SJCRH30 (cell line): Measurements from ENCODE around the gene RNASE13. TPM values are rescaled to one million over a fixed set of nuclear protein-coding genes. Genes with fewer than 3 reads are reported as not detected.
A peak's percentile ranks its signal among the peaks of the same experiment; 100 is the strongest.

Experiments
- DNase-seq, 2 experiments: peaks; one replicate each; pipeline ENCODE4 v3.0.0-alpha.2; 2015 to 2020
- H3K27ac ChIP-seq: fragments of 250-450 bp; sonication (Bioruptor Pico); 2 replicates; pipeline ENCODE4 v1.5.1; 2020; ENCODE audit warnings: mild to moderate bottlenecking, moderate library complexity
- H3K27me3 ChIP-seq: fragments of 250-450 bp; sonication (Bioruptor Pico); 2 replicates; pipeline ENCODE4 v1.5.1; 2020; ENCODE audit warnings: mild to moderate bottlenecking, moderate library complexity
- H3K36me3 ChIP-seq: fragments of 250-450 bp; sonication (Bioruptor Pico); 2 replicates; pipeline ENCODE4 v1.5.1; 2020; ENCODE audit warnings: mild to moderate bottlenecking, moderate library complexity
- H3K4me1 ChIP-seq: fragments of 250-450 bp; sonication (Bioruptor Pico); 2 replicates; pipeline ENCODE4 v1.5.1; 2020; ENCODE audit warnings: mild to moderate bottlenecking, moderate library complexity
- H3K4me3 ChIP-seq: fragments of 250-450 bp; sonication (Bioruptor Pico); 2 replicates; pipeline ENCODE4 v1.5.1; 2020; ENCODE audit warnings: mild to moderate bottlenecking, moderate library complexity
- H3K9me3 ChIP-seq: fragments of 250-450 bp; sonication (Bioruptor Pico); replicated peaks from 2 replicates; pipeline ENCODE4 v1.5.1; 2020; ENCODE audit warnings: mild to moderate bottlenecking, moderate library complexity
- total RNA-seq: library from RNA; depleted of rRNA; stranded (reverse); fragments of >200 nt; shearing (Covaris generic); gene quantifications from 2 replicates; pipeline ENCODE4 v1.2.3, GENCODE V29; 2014

RNASE13 gene
- total RNA-seq, 1 experiment from 2014 or later = not detected

DNA sequence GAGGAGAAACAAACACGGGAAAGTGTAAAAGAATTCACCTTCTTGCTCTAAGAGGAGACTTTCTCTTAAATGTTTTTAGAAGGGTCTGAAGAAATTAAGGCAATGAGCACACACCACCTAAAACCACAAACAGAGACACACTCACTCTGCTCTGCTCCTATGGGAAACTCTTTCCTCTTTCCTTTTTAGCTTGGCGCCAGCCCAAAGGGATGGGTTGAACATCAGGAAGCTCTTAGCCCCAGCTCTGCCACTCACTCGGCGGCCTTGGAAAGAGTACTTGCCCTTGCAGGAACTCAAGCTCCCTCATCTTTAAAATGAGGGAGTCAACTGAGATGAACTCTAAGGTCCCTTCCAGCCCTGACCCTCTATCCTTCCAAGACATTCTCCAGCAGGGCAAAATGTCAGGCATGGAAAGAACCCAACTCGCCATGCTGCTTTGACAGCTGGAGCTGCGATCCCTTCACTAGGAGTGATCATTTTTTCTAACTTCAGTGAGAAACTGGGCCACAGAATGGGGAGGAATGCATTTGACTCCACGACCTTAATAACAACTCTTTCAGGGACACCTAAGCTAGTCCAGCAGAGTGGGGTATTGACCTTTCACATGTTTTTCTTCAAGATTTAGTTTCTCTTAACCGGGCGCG lies 22.0 kb upstream of the RNASE13 start:
- Histone ChIP-seq H3K4me3 (no peak overlapping the region), H3K27ac (no peak overlapping the region), H3K4me1 (no peaks in the 10 kb centered on the region), H3K27me3 (peaks cover 8% of the 10 kb centered on the region; the same call in 1 of the 2 replicates), H3K36me3 (no peaks in the 10 kb centered on the region), H3K9me3 (no peaks in the 10 kb centered on the region)
- DNase-seq = no peak

DNA sequence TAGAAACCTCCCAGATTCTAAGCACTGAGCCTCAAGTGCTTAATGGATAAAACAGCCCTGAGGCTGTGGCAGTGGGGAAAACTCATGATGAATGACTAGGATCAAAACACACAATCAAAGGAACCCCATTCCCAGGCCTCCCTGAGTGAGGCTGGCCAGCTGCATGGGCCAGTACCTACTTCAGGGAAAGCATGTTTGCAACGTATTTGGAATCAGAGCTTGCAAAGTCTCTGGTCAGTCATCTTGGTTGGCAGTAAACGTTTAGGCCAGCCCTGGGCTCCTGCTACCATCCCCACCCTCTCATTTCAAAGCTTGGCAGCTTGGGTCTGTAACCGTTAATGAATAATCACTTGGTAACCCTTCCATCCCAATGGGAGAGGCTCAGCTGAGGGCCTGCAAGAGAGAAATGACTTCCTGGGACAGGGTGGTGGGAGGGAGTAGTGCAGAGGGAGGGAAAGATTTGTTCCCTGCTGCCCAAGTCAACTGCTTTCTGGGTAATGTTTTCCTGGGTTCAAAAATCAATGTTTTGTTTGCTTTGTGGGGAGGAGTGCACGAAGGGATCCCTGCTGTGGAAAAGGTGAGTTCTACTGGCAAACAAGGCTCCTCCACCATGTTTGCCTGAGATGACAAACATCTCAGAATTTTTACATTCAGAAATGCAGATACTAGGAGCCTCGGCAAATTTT lies 21.0 kb upstream of the RNASE13 start:
- Histone ChIP-seq H3K36me3 (no peaks in the 10 kb centered on the region), H3K27me3 (peaks cover 5% of the 10 kb centered on the region; the same call in 1 of the 2 replicates), H3K27ac (no peak overlapping the region), H3K4me1 (no peaks in the 10 kb centered on the region), H3K9me3 (no peaks in the 10 kb centered on the region), H3K4me3 (no peak overlapping the region)
- DNase-seq = no peak

DNA sequence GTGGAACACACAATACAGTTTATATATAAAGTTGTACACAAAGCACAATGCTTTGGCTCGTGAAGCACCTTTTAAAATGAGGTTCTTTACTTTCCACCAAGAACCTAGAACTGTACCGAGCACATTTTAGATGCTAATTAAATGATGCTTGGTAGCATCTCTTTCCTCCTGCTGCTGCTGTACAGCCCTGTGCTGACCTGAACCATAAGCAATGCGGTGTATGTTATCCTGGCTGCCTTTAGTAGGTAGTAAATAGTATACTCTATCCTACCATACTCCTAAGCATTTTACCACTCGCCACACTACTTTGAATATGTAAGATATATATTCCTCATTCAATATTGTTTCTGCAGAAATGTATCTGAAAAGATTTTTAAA lies 20.1 kb upstream of the RNASE13 start:
- Histone ChIP-seq H3K27me3 (peaks cover 4% of the 10 kb centered on the region; the same call in 1 of the 2 replicates), H3K4me3 (no peak overlapping the region), H3K27ac (no peak overlapping the region), H3K9me3 (no peaks in the 10 kb centered on the region), H3K36me3 (no peaks in the 10 kb centered on the region), H3K4me1 (no peaks in the 10 kb centered on the region)
- no peak for DNase-seq

DNA sequence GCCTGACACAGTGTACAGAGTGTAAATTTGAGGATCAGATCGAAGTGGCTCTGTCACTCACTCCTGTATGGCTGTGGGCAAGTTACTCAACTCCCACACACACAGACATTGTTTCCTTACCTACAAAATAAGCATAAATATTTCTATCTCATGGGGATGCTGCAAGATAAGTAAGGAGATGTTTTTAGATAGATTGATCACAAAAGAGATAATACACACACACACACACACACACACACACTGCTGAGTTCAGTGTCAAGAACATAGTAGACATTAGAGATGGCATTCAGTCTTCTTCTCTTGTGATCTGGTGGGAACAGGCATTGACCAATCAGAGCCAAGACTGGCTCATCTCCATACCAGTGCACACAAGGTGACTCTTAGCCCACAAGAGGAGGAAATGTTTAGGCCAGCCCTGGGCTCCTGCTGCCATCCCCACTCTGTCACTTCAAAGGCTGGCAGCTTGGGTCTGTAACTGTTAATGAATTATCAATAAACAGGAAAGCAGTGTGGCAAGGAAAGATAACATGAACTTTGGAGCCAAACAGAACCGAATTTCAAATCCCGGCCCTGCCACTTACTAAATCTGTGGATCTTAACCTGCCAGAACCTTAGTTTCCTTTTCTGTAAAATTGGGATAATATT lies 19.6 kb upstream of the RNASE13 start:
- Histone ChIP-seq H3K27ac (no peak overlapping the region), H3K9me3 (no peaks in the 10 kb centered on the region), H3K27me3 (peaks cover 4% of the 10 kb centered on the region; the same call in 1 of the 2 replicates), H3K4me1 (no peaks in the 10 kb centered on the region), H3K4me3 (no peak overlapping the region), H3K36me3 (no peaks in the 10 kb centered on the region)
- DNase-seq = no peak

DNA sequence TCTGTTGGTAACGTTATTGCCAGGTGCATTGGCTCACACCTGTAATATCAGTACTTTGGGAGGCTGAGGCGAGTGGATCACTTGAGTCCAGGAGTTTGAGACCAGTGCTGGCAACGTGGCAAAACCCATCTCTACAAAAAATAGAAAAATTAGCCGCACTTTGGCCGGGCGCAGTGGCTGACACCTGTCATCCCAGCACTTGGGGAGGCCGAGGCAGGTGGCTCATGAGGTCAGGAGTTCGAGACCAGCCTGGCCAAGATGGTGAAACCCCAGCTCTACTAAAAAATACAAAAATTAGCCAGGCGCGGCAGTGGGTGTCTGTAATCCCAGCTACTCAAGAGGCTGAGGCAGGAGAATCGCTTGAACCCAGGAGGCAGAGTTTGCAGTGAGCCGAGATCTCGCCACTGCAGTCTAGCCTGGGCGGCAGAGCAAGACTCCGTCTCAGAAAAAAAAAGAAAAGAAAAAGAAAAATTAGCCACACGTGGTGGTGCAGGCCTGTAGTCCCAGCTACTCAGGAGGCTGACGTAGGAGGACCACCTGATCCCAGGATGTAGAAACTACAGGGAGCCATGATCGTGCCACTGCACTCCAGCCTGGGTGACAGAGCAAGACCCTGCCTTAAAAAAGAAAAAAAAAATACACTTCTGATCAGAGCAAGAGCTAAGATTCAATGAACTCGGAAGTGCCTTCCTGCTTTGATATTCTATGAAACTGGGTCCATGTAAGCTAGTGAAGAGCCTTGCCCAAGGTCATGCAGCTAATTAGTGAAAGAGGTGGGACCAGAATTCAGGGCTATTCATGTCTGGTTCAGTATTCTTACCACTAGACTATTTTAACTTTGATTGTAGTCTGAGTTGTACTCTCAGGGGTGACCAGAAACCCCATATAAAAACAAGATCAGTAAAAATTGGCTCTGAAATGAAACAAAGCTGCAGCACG lies 18.8 kb upstream of the RNASE13 start:
- no peak overlapping the region for H3K27ac ChIP-seq
- H3K36me3 ChIP-seq = no peaks in the 10 kb centered on the region
- no peaks in the 10 kb centered on the region for H3K4me1 ChIP-seq
- peaks cover 4% of the 10 kb centered on the region; the same call in 1 of the 2 replicates for H3K27me3 ChIP-seq
- H3K9me3 ChIP-seq = no peaks in the 10 kb centered on the region
- DNase-seq = no peak
- H3K4me3 ChIP-seq = no peak overlapping the region

DNA sequence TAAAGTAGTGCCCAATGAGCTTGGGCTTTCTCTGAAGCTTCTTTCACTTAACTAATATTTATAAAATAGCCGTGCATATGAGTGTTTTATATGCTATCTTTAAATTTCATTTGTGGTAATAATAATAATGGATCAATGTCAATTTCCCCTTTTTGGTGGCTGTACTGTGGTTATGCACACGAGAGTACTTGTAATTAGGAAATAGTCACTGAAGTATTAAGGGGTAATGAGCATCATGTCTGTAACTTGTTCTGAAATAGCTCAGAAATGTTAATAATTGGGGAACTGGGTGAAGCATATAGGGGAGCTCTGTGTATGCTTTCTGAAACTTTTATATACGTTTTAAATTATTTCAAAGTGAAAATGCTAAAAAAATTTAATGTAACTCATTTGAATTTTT lies 16.0 kb upstream of the RNASE13 start:
- DNase-seq = no peak
- H3K36me3 ChIP-seq = no peaks in the 10 kb centered on the region
- no peak overlapping the region for H3K27ac ChIP-seq
- H3K4me3 ChIP-seq = no peak overlapping the region
- H3K9me3 ChIP-seq = no peaks in the 10 kb centered on the region
- H3K27me3 ChIP-seq = peaks cover 4% of the 10 kb centered on the region; the same call in 1 of the 2 replicates
- H3K4me1 ChIP-seq = no peaks in the 10 kb centered on the region

DNA sequence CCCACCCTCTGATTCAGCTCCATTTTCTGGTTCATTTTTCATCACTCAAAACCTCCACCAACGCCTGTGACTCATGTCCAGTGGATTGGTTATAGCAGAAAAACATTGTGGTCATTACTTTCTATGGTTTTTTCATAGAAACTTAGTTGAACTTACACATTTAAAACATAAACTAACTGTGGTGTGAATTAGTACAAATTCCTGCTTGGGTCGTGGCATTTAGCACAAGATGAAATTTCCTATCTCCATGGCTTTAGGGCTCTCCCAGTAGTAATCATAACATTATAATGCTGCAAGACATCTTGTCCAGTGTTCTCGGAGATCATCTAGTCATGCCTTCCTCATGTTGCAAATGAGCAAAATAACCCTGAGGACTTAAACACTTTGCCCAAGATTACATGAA lies 14.7 kb upstream of the RNASE13 start:
- no peak overlapping the region for H3K27ac ChIP-seq
- no peaks in the 10 kb centered on the region for H3K9me3 ChIP-seq
- H3K36me3 ChIP-seq = no peaks in the 10 kb centered on the region
- H3K4me1 ChIP-seq = peaks cover 2% of the 10 kb centered on the region; the same call in 1 of the 2 replicates
- no peak for DNase-seq
- no peaks in the 10 kb centered on the region for H3K27me3 ChIP-seq
- no peak overlapping the region for H3K4me3 ChIP-seq

DNA sequence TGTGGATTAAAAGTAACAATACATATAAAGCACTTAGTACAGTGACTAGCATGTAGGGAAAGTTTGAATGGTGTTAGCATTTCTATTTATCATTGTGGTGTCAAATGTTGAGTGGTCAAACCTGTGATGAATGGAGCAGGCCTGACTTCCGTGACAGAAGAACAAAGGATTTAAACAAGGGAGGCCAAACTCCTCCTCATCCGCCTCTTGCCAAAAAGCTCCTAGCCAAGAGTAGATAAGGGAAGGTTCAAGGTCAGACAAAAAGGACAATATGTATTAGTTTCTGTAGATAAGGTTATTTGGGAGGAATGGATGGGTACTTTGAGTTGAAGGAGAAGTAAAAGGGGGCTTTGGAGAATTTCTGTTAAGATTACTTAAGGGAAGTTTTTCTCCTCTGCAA lies 14.0 kb upstream of the RNASE13 start:
- no peak overlapping the region for H3K4me3 ChIP-seq
- peaks cover 8% of the 10 kb centered on the region for H3K4me1 ChIP-seq
- H3K36me3 ChIP-seq = no peaks in the 10 kb centered on the region
- no peak for DNase-seq
- H3K27me3 ChIP-seq = no peaks in the 10 kb centered on the region
- no peak overlapping the region for H3K27ac ChIP-seq
- no peaks in the 10 kb centered on the region for H3K9me3 ChIP-seq

DNA sequence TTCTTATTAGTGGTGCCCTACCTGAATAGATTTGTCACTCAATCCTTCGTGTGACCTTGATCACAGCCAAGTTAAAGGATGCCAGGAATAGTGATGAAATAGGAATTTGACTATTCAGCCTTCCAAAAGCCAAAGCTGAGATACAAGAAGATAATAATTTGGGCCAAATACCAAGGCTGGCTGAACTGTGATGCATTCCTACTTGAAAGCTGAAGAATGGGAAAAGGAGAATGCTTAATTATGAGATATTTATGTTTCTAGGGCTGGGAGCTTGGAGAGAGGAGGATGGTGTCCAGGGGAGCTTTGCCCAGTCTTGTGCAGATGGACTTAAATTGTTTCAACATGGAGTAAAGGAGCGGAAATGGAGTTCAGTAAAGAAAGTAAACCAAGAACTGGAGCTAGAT lies 12.8 kb upstream of the RNASE13 start:
- H3K4me1 ChIP-seq = peaks cover 10% of the 10 kb centered on the region
- no peaks in the 10 kb centered on the region for H3K27me3 ChIP-seq
- no peak overlapping the region for H3K27ac ChIP-seq
- DNase-seq = no peak
- no peaks in the 10 kb centered on the region for H3K9me3 ChIP-seq
- H3K36me3 ChIP-seq = no peaks in the 10 kb centered on the region
- no peak overlapping the region for H3K4me3 ChIP-seq

DNA sequence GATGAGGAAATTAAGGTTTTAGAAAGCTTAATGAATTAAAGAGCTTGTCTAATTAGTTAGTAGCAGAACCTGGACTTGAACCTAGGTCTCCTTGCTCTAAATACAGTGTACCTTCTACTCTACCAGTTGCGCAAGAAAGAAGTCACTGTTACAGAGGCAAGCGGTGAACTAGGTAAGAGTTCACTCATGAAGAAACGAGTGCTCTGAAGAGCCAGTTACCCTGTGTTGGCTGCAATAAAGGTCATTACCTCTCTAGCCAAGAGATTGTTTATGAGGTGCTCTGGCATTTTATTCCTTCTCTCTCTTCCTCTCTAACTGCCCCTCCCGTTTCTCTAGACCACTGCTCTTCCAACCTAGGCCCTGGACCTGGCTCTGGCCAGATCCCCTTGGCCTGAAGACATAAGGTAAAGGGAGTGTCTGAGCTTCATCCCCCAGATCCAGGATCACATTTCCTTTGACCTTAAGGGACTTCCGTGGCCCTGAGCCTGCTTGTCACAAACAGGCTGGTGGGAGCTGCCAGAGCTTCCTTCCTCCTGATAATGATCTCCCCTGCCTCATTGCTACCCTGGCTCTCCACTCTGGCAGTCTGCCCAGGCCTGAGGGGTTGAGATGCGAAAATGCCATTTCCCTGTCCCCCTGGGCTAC lies 9.5 kb upstream of the RNASE13 start:
- peak; percentile 46 to 54 for DNase-seq
- H3K4me1 ChIP-seq = peaks cover 21% of the 10 kb centered on the region
- H3K27me3 ChIP-seq = no peaks in the 10 kb centered on the region
- no peaks in the 10 kb centered on the region for H3K9me3 ChIP-seq
- no peak overlapping the region for H3K27ac ChIP-seq
- no peaks in the 10 kb centered on the region for H3K36me3 ChIP-seq
- H3K4me3 ChIP-seq = no peak overlapping the region

DNA sequence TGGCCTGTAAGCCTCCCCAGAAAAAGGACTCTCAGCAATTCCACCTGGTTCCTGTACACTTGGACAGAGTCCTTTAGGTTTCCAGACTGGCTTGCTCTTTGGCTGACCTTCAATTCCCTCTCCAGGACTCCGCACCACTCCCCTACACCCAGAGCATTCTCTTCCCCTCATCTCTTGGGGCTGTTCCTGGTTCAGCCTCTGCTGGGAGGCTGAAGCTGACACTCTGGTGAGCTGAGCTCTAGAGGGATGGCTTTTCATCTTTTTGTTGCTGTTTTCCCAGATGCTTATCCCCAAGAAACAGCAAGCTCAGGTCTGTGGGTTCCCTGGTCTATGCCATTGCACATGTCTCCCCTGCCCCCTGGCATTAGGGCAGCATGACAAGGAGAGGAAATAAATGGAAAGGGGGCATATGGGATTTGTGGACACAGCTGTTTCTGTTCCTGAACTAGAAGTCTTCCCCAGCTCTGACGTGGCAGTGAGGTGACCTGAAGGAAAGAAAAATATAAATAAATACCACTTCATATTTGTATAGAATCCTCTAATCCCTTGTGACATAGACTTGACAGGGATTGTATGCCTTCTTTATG lies 8.9 kb upstream of the RNASE13 start:
- no peaks in the 10 kb centered on the region for H3K27me3 ChIP-seq
- no peaks in the 10 kb centered on the region for H3K9me3 ChIP-seq
- peaks cover 25% of the 10 kb centered on the region for H3K4me1 ChIP-seq
- H3K27ac ChIP-seq = no peak overlapping the region
- DNase-seq = no peak
- H3K36me3 ChIP-seq = no peaks in the 10 kb centered on the region
- H3K4me3 ChIP-seq = no peak overlapping the region

DNA sequence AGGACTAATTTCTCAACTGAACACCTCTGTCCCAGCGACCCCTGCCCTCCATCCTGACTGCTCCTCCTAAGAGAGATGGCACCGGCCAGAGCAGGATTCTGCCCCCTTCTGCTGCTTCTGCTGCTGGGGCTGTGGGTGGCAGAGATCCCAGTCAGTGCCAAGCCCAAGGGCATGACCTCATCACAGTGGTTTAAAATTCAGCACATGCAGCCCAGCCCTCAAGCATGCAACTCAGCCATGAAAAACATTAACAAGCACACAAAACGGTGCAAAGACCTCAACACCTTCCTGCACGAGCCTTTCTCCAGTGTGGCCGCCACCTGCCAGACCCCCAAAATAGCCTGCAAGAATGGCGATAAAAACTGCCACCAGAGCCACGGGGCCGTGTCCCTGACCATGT lies 8.3 kb upstream of the RNASE13 start:
- no peaks in the 10 kb centered on the region for H3K9me3 ChIP-seq
- H3K27ac ChIP-seq = no peak overlapping the region
- H3K4me1 ChIP-seq = peaks cover 31% of the 10 kb centered on the region
- no peak for DNase-seq
- no peaks in the 10 kb centered on the region for H3K36me3 ChIP-seq
- no peak overlapping the region for H3K4me3 ChIP-seq
- no peaks in the 10 kb centered on the region for H3K27me3 ChIP-seq

DNA sequence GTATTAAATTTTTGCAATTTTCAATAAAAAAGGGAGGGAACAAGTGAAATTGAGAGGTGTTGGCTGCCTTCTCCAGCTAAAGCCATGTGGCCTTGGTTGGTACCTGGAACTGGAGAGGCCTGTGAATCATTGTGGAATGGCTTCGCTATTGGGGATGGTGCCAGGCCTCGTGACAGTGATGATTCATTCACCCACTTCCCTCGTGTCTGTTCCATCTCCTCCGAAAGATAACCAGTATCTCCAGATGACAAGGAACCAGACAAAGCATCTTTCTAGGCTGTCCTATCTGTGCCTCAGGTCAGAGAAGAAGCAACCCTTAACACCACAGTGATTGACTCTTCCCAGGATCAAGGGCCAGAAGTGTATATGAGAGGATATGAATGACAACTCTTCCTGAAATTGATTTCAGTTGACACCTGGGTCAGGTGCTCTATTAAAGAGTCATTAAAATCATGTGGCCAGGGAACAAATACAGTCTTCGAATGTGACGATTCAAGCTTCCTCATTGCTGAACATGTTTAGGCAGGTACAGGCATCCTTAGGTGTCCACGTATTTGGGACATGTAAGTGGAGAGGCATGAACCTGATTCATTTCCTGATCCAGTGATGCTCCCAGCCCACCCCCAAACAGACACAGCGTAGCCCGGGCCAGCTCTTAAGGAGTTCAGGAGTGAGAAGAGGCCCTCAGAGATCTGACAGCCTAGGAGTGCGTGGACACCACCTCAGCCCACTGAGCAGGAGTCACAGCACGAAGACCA lies 7.2 kb upstream of the RNASE13 start, which contains the start of gene RNASE7:
Gene RNASE7 (plus strand): TSS at position 687 of the 758 bp plus-strand sequence. CDS start 631 bp downstream, outside the sequence.
- Histone ChIP-seq H3K36me3 (no peaks in the 10 kb centered on the region), H3K4me1 (peaks cover 31% of the 10 kb centered on the region), H3K27me3 (no peaks in the 10 kb centered on the region), H3K9me3 (no peaks in the 10 kb centered on the region), H3K27ac (no peak within 1 kb of the TSS), H3K4me3 (no peak within 1 kb of the TSS)
- DNase-seq = no peak
